HepG2 (cell line): Measurements from ENCODE around the gene CACNA1C. TPM values are rescaled to one million over a fixed set of nuclear protein-coding genes. Genes with fewer than 3 reads are reported as not detected.

Experiments
- ERF ChIP-seq: IDR thresholded peaks from 2 replicates; pipeline ENCODE4 v1.6.1; 2018; ENCODE audit warnings: missing biosample characterization, missing genetic modification reagents
- HBP1 ChIP-seq: IDR thresholded peaks from 2 replicates; pipeline ENCODE4 v1.6.1; 2016; ENCODE audit warnings: low read depth, control low read depth
- HINFP ChIP-seq: sonication (generic); formaldehyde crosslinking; IDR thresholded peaks from 2 replicates; pipeline ENCODE4 v1.4.0; 2020; ENCODE audit warnings: low read depth, mild to moderate bottlenecking, missing genetic modification reagents
- KDM4B ChIP-seq: sonication (generic); formaldehyde crosslinking; IDR thresholded peaks from 2 replicates; pipeline ENCODE4 v1.4.0; 2020; ENCODE audit warnings: missing genetic modification reagents
- KIAA2018 ChIP-seq: sonication (generic); formaldehyde crosslinking; IDR thresholded peaks from 2 replicates; pipeline ENCODE4 v1.5.0; 2020; ENCODE audit warnings: mild to moderate bottlenecking, missing genetic modification reagents, borderline replicate concordance
- MYNN ChIP-seq: sonication (generic); formaldehyde crosslinking; IDR thresholded peaks from 2 replicates; pipeline ENCODE4 v1.4.0; 2020; ENCODE audit warnings: mild to moderate bottlenecking, low read depth, missing genetic modification reagents
- TERF1 ChIP-seq: sonication (generic); formaldehyde crosslinking; IDR thresholded peaks from 2 replicates; pipeline ENCODE4 v1.8.0; 2022; ENCODE audit warnings: mild to moderate bottlenecking, missing genetic modification reagents, moderate library complexity
- TIGD3 ChIP-seq: sonication (generic); formaldehyde crosslinking; IDR thresholded peaks from 2 replicates; pipeline ENCODE4 v1.5.1; 2020; ENCODE audit warnings: mild to moderate bottlenecking, missing genetic modification reagents, borderline replicate concordance
- ZNF652 ChIP-seq: IDR thresholded peaks from 2 replicates; pipeline ENCODE4 v1.6.1; 2016; ENCODE audit warnings: low read depth, borderline replicate concordance
- ZNF800 ChIP-seq: sonication (generic); formaldehyde crosslinking; IDR thresholded peaks from 2 replicates; pipeline ENCODE4 v1.4.0; 2020; ENCODE audit warnings: missing genetic modification reagents
- polyA plus RNA-seq, 8 experiments: library from polyadenylated mRNA; depleted of rRNA in 3 of 8; stranded (reverse) in 7 of 8; unstranded in 1 of 8; fragments of >200 nt; fragmentation: Illumina TruSeq in 4 of 8; extraction: Trizol in 4 of 8; gene quantifications; 2 replicates each; pipeline versions ENCODE4 v1.2.1 to v1.2.3, GENCODE V29; 2011 to 2016; ENCODE audit warnings: low read depth in 4 of 8, missing spikeins in 1 of 8, mixed read lengths in 1 of 8; ENCODE audit not compliant: insufficient read depth in 1 of 8
- total RNA-seq, 5 experiments: library from RNA; depleted of rRNA; stranded (reverse); fragments of >200 nt; fragmentation: Illumina TruSeq; extraction: Trizol; gene quantifications; 2 replicates each; pipeline ENCODE4 v1.2.3, GENCODE V29; 2016; ENCODE audit warnings: low read depth in 1 of 5

CACNA1C gene
- total and polyA plus RNA-seq, 2 of the 13 experiments (the other 11 are each of a cell fraction or from before 2014, with no cell fraction given) = not detected

GRCh38 chr12:2205996-2206395, 153.2 kb downstream of the CACNA1C start (continued):
- TF ChIP-seq ZNF800 (CRISPR knock-in tag) (no peak), ERF (CRISPR knock-in tag) (no peak), KIAA2018 (no peak), TERF1 (CRISPR knock-in tag) (no peak), HBP1 (CRISPR knock-in tag) (no peak), KDM4B (no peak), TIGD3 (CRISPR knock-in tag) (no peak), ZNF652 (CRISPR knock-in tag) (no peak), HINFP (CRISPR knock-in tag) (no peak), MYNN (CRISPR knock-in tag) (no peak)
